ENCODE data around the gene SLC5A8. TPM values are rescaled to one million over a fixed set of nuclear protein-coding genes. Genes with fewer than 3 reads are reported as not detected.

SLC5A8 gene
- total RNA-seq, 1 experiment from 2014 or later: 0.07 TPM

GRCh38 chr12:101243074-101243473, 33.0 kb upstream of the SLC5A8 start:
- Histone ChIP-seq H2AFZ (ENCODE audit: low read length) (no peak overlapping the region), H3K79me1 (ENCODE audit: insufficient read depth, low read depth, low read length, poor library complexity, severe bottlenecking) (no peaks in the 10 kb centered on the region), H3K23ac (ENCODE audit: insufficient read length, low read depth, low read length) (no peak overlapping the region), H3K79me2 (ENCODE audit: insufficient read depth, low read length) (no peaks in the 10 kb centered on the region), H3T11ph (ENCODE audit: low read length) (no peak overlapping the region), H3K23me2 (ENCODE audit: insufficient read length, low read depth, low read length, poor library complexity, severe bottlenecking) (no peaks in the 10 kb centered on the region), H3K56ac (ENCODE audit: insufficient read length, low read depth, low read length) (no peak overlapping the region), H3K18ac (ENCODE audit: insufficient read length, low read depth, low read length) (no peak overlapping the region), H3K4me1 (ENCODE audit: insufficient read depth, low read length) (no peaks in the 10 kb centered on the region), H4K20me1 (ENCODE audit: control insufficient read depth, insufficient read depth, insufficient read length) (no peaks in the 10 kb centered on the region), H4K8ac (replicated peaks; ENCODE audit: insufficient read length, low read depth, low read length) (no peak overlapping the region), H3K4ac (ENCODE audit: low read depth, low read length) (no peak overlapping the region), H4K5ac (ENCODE audit: insufficient read length, low read depth, low read length) (no peak overlapping the region), H3K14ac (ENCODE audit: insufficient read depth, low read length) (no peak overlapping the region), H2BK12ac (ENCODE audit: insufficient read length, low read depth, low read length) (no peak overlapping the region), H2BK5ac (ENCODE audit: insufficient read length, low read length) (no peak overlapping the region), H3K27me3 (ENCODE audit: insufficient read depth, low read length) (no peaks in the 10 kb centered on the region), H3K9ac (ENCODE audit: extremely low read depth, insufficient read length, low read length) (no peak overlapping the region), H3K4me2 (ENCODE audit: insufficient read depth, insufficient read length, low read length) (no peak overlapping the region), H3K27ac (ENCODE audit: insufficient read length, low read depth, low read length) (no peak overlapping the region), H3K9me3 (ENCODE audit: control insufficient read depth, low read depth, low read length) (no peaks in the 10 kb centered on the region), H2BK20ac (ENCODE audit: low read depth, low read length, poor library complexity, severe bottlenecking) (no peak overlapping the region), H4K91ac (ENCODE audit: insufficient read length, low read depth, low read length) (no peak overlapping the region), H2BK120ac (ENCODE audit: low read depth, low read length, poor library complexity, severe bottlenecking) (no peak overlapping the region), H2BK15ac (ENCODE audit: low read depth, low read length) (no peak overlapping the region), H2AK5ac (ENCODE audit: insufficient read length, low read length) (no peak overlapping the region)
- TF ChIP-seq CTCF (conservative IDR thresholded peaks at IDR 0.05): no peak
- Mint-ChIP-seq H3K36me3 (ENCODE audit: insufficient read depth in 1 of 3, low read depth in 3 of 3) (no peaks in the 10 kb centered on the region; a peak in 1 of 7 replicates), H3K9me3 (no peaks in the 10 kb centered on the region; a peak in 1 of 5 replicates), H3K27me3 (ENCODE audit: low read depth) (no peaks in the 10 kb centered on the region), H3K4me3 (no peak overlapping the region), H3K27ac (no peak overlapping the region), H3K4me1 (no peaks in the 10 kb centered on the region)
- no CpG with 5 or more reads among the region's 2 CpGs for WGBS (ENCODE audit: extremely low coverage, insufficient read length, low lambda C conversion rate)
- no peak for DNase-seq
